ENCODE measurements around the gene HSFY2.
"Not testable (repeated sequence)": the region's sequence is repeated elsewhere in the genome, so short reads cannot be mapped to it uniquely, and the experiment has no call there.

The HSFY2 gene, protein sequence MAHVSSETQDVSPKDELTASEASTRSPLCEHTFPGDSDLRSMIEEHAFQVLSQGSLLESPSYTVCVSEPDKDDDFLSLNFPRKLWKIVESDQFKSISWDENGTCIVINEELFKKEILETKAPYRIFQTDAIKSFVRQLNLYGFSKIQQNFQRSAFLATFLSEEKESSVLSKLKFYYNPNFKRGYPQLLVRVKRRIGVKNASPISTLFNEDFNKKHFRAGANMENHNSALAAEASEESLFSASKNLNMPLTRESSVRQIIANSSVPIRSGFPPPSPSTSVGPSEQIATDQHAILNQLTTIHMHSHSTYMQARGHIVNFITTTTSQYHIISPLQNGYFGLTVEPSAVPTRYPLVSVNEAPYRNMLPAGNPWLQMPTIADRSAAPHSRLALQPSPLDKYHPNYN

DNA sequence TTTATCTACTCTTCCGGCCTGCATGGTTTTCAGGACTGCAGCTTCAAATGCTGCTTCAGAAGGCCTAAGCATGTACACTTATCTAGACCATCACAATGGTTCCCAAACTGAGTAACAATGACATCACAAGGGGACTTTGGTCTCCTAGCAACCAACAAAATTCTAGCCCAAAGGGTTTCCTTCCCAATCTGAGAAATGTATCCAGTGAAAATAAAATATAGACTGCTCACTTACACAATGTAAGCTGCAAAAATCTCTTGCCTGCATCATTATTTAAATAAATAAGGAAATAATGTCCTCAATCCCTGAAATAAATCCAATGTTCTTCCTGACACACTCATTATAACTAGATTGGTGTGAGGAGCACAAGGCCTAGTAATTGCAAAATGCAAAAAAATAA is at the start of gene HSFY2:
Gene HSFY2, minus strand, starts transcription at position 101 of the 400 bp plus-strand sequence. CDS start 117 bp downstream, outside the sequence.
- not testable (repeated sequence) for DNase-seq

DNA sequence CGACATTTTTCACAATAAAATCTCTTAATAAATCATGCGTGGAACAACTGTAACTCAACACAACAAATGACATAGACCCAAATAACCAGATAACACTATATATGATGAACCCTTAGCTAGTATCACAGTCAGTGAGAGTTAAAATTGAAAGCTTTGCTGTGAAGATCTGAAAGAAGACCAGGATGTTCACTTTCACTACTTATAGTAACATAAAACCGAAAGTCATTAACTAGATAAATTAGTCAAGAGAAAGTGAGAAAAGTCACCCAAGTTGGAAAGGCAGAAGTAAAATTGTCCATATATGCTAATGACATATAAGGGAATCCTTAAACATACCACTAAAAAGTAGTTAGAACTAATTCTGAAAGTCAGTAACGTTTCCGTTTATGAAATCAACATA is 42.2 kb upstream of the HSFY2 start:
- DNase-seq = not testable (repeated sequence)

- not testable (repeated sequence) for DNase-seq
Measured at GRCh38 chrY:18788757-18789406, 15.3 kb upstream of the HSFY2 start.

- DNase-seq = not testable (repeated sequence)
Measured at GRCh38 chrY:18754077-18754476, 19.5 kb downstream of the HSFY2 start.

DNA sequence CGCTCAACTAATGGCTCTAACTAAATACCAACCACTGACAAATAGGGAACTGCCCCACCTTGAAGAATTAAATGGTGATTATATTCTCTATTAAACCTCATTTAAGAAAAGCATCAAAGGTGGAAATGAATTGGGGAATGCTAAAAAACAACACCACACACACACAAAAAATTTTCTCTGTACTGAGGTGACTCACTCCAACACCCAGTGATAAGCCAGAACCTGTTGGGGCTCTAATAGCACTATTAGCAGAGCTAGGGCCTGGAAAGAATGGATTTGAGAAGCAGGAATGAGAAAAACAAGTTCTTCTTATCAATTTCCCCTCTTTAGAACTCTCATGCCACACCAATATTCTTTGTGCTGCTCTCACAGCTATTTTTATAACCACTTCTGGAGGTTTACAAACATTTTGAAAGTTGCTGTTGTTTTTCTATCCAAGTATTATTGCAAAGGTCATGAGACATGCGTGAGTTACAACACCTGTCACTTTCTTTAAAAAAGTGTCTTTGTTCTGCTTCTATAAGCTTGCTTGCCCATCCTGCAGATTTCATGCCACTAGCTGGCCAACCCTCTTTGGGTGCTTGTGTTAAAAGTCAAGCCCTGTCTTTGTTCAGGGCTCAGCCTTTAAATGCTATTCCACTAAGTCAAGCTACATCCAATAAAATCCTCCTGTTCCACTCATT is 20.3 kb downstream of the HSFY2 start:
- not testable (repeated sequence) for DNase-seq

DNA sequence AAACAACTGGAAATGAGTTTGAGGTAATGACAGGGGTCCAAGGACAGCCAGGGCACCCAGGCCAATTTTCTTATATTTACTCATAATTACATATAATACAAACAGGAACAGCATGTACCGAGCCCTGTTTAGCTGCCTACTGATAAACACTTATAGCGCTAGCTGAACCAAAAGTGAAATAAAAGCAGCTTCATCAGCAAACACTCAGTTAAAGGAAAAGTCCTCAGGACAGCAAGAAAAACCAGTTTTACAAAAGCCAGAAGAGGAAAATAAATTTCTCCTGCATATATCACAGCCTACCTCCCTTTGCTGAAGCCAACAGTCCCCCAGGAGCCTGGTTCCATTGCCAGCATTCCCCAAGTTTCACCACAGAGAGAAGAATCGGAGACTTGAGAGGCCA is 49.8 kb downstream of the HSFY2 start:
- not testable (repeated sequence) for DNase-seq

Measured in CD4-positive, alpha-beta T cell treated with Interleukin-15 for 1 hour (primary cell).